Epithelial cell of proximal tubule (primary cell): ENCODE results near the gene LSM12. TPM values are rescaled to one million over a fixed set of nuclear protein-coding genes. Genes with fewer than 3 reads are reported as not detected.

Source experiments
- DNase-seq: peaks from one replicate; pipeline ENCODE4 v3.0.0-alpha.2; 2011; ENCODE audit warnings: low read depth
- H3K4me3 ChIP-seq: 2 replicates; pipeline ENCODE4 v1.5.1; 2011; ENCODE audit warnings: low read depth, mild to moderate bottlenecking, low read length
- total RNA-seq: library from RNA; depleted of rRNA; stranded (reverse); fragments of >200 nt; gene quantifications from 2 replicates; pipeline ENCODE4 v1.2.3, GENCODE V29; 2015
- TF ChIP-seq, protein P1 (sequence below): conservative IDR thresholded peaks from 2 replicates; pipeline ENCODE4 v1.5.1; 2012; ENCODE audit warnings: low read depth, mild to moderate bottlenecking, low read length

The LSM12 gene
- total RNA-seq, 1 donor from 2014 or later: 58.5 TPM

- TF ChIP-seq, protein P1, sequence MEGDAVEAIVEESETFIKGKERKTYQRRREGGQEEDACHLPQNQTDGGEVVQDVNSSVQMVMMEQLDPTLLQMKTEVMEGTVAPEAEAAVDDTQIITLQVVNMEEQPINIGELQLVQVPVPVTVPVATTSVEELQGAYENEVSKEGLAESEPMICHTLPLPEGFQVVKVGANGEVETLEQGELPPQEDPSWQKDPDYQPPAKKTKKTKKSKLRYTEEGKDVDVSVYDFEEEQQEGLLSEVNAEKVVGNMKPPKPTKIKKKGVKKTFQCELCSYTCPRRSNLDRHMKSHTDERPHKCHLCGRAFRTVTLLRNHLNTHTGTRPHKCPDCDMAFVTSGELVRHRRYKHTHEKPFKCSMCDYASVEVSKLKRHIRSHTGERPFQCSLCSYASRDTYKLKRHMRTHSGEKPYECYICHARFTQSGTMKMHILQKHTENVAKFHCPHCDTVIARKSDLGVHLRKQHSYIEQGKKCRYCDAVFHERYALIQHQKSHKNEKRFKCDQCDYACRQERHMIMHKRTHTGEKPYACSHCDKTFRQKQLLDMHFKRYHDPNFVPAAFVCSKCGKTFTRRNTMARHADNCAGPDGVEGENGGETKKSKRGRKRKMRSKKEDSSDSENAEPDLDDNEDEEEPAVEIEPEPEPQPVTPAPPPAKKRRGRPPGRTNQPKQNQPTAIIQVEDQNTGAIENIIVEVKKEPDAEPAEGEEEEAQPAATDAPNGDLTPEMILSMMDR: no peak
- H3K4me3 ChIP-seq: no peak overlapping the region
- DNase-seq: no peak
Measured at GRCh38 chr17:43988301-43988700, 78.2 kb downstream of the LSM12 start.

DNA sequence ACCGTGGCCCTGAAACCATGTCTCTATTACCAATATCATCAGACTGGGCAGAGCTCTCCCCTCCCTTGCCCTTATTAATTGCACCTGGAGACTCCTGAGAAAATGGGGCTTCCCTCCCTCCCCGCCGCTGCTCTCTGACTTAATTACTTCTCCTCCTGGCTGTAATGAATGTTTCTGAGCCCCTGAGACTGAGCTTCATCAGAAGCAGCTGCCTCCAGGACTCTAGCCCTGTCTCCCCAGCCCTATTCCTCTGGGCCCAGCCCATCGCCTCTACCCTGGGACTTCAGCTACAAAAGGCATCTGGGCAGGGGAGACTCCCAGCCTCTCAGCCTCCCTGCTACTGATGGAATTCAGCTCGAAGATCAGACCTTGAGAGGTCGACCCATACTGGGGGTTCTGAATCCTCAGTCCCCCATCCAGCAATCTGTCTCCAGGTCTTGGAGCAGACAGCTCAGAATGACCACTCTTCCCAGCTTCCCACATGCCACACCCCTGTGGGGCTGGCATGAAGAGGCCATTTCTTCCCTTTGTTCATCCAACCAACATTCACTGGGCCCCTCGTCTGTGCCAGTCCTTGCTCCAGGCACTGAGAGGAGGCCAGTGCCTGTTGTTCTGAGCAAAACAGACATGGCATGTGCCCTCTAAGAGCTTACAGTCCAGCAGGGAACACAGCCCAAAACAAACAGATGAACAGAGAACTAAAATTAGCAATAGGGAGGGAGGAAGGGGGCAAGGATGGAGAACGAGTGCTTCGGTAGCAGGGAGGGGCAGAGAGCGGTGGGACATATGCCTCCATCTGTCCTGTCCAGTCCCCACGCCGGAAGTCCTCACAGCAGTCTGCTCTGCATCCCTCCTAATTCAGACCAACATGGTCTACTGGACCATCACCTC lies 79.1 kb downstream of the LSM12 start:
- TF ChIP-seq, protein P1: no peak
- no peak for DNase-seq
- no peak overlapping the region for H3K4me3 ChIP-seq

DNA sequence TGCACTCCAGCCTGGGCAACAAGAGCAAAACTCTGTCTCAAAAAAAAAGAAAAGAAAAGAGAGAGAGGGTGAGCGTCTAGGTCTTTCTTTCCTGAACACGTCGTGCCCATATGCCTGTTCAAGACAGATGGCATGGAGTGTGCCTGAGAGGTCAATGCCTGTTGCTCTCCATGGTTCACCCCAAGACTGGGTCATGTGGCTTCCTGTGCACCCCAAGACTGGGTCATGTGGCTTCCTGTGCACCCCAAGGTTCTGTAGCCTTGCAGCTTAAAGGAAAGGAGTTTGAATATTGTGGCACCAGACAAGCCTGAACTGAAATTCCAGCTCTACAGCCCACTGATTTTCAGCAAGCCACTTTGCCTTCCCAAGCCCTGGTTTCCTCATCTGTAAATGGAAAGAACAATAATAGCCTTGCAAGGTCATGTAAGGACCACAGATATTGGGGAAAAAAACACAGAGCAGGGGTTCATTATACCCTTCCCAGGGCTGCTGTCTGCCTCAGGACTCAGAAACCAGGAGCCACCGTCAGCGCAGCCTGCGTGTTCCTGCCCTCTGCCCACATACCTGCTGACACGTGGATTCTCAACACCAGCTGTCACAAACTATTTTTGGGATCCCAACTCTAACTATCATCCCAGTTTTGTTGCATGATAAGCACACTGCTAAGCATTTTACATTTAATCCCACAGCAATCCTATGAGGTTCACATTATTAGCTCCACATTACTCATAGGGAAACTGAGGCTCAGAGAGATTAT lies 80.1 kb downstream of the LSM12 start:
- no peak for DNase-seq
- TF ChIP-seq, protein P1: no peak

DNA sequence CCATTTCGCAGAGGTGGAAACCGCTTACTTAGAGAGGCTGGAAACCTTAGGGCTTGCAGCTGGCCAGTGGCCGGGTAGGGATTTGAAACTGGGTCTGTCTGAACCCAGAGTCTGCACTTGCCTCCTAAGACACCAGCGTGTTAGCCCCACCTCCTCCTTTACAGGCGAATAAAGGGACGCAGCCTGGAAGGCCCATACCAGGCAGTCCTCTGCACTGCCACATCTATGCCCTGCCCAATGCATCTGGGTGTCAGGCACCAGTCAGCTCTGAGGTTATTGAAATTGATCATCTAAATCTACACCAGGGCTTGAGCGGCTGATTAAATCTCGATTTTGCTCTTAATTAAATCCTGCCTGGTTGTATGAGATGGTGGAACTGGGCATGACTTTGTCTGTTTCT lies 82.0 kb downstream of the LSM12 start:
- TF ChIP-seq, protein P1: no peak
- DNase-seq: no peak
- H3K4me3 ChIP-seq: no peak overlapping the region

More for the DNA sequence above, 80.1 kb downstream of the LSM12 start:
- no peak overlapping the region for H3K4me3 ChIP-seq

Other genes with a start within 250 kb of the LSM12 start
- gene MPP3, start 233.5 kb downstream of the LSM12 start, total RNA-seq: 8.6 and 10.8 TPM in 2 replicates
- not detected in 2 replicates for gene CD300LG, start 219.5 kb downstream of the LSM12 start, total RNA-seq
- gene MPP2, start 159.1 kb downstream of the LSM12 start, total RNA-seq: 2.5 and 14.1 TPM in 2 replicates
- gene PPY, start 124.2 kb downstream of the LSM12 start, total RNA-seq: not detected in 2 replicates
- not detected in 2 replicates for gene PYY, start 112.7 kb downstream of the LSM12 start, total RNA-seq
- 14.1 and 21.0 TPM in 2 replicates for gene NAGS, start 62.0 kb downstream of the LSM12 start, total RNA-seq
- gene TMEM101, start 51.7 kb downstream of the LSM12 start, total RNA-seq: 38.2 and 42.9 TPM in 2 replicates
- 42.4 and 56.7 TPM in 2 replicates for gene G6PC3, start 4.1 kb upstream of the LSM12 start, total RNA-seq
- 7.3 and 13.5 TPM in 2 replicates for gene HDAC5, start 57.0 kb upstream of the LSM12 start, total RNA-seq
- gene HROB, start 75.3 kb upstream of the LSM12 start, total RNA-seq: 12.0 and 12.9 TPM in 2 replicates
- gene ASB16, start 104.0 kb upstream of the LSM12 start, total RNA-seq: not detected in 2 replicates
- 19.1 and 26.3 TPM in 2 replicates for gene TMUB2, start 120.3 kb upstream of the LSM12 start, total RNA-seq
- gene ATXN7L3, start 133.2 kb upstream of the LSM12 start, total RNA-seq: 40.2 and 61.4 TPM in 2 replicates
- 37.5 and 57.4 TPM in 2 replicates for gene UBTF, start 153.0 kb upstream of the LSM12 start, total RNA-seq
- gene SLC4A1, start 201.5 kb upstream of the LSM12 start, total RNA-seq: not detected in 2 replicates
- 0.07 and 2.2 TPM in 2 replicates for gene RUNDC3A, start 241.9 kb upstream of the LSM12 start, total RNA-seq